ENCODE data around the gene ZNRF1.

DNA sequence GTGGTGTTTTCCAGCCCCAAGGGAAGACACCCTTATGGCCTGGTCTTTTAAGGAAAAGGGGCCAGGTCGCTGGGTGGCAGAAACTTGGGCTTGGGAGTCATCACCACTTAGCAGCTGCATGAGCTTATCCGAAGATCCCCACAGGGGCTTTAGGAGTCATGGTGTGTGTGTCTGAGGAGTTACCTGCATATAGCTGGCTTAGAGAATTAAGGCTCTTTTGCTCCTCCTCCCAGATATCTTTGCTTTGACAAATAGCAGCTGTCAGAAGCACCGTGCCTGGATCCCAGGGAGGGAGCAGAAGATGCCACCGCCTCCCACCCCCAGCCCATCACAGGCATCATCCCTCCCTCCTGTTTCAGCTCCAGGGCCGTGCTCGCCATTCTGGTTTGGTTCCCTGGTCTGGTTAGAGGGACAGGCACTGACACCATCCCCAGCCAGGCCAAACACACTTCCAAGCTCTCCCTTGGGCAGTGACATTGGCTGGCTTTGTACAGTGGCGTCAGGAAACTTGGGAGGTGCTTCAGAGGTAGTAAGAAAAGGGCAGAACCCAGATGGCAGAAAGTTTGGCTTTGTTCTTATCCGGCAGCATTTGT, 100.3 kb downstream of the ZNRF1 start:
- TF ChIP-seq, protein P1, sequence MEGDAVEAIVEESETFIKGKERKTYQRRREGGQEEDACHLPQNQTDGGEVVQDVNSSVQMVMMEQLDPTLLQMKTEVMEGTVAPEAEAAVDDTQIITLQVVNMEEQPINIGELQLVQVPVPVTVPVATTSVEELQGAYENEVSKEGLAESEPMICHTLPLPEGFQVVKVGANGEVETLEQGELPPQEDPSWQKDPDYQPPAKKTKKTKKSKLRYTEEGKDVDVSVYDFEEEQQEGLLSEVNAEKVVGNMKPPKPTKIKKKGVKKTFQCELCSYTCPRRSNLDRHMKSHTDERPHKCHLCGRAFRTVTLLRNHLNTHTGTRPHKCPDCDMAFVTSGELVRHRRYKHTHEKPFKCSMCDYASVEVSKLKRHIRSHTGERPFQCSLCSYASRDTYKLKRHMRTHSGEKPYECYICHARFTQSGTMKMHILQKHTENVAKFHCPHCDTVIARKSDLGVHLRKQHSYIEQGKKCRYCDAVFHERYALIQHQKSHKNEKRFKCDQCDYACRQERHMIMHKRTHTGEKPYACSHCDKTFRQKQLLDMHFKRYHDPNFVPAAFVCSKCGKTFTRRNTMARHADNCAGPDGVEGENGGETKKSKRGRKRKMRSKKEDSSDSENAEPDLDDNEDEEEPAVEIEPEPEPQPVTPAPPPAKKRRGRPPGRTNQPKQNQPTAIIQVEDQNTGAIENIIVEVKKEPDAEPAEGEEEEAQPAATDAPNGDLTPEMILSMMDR (IDR thresholded peaks at IDR 0.05) = no peak
- TF ChIP-seq POLR2A (IDR thresholded peaks at IDR 0.05) = no peak

Data from testis (tissue), 2 donors.